ENCODE measurements around the gene DNAJC11.

Gene DNAJC11

DNA sequence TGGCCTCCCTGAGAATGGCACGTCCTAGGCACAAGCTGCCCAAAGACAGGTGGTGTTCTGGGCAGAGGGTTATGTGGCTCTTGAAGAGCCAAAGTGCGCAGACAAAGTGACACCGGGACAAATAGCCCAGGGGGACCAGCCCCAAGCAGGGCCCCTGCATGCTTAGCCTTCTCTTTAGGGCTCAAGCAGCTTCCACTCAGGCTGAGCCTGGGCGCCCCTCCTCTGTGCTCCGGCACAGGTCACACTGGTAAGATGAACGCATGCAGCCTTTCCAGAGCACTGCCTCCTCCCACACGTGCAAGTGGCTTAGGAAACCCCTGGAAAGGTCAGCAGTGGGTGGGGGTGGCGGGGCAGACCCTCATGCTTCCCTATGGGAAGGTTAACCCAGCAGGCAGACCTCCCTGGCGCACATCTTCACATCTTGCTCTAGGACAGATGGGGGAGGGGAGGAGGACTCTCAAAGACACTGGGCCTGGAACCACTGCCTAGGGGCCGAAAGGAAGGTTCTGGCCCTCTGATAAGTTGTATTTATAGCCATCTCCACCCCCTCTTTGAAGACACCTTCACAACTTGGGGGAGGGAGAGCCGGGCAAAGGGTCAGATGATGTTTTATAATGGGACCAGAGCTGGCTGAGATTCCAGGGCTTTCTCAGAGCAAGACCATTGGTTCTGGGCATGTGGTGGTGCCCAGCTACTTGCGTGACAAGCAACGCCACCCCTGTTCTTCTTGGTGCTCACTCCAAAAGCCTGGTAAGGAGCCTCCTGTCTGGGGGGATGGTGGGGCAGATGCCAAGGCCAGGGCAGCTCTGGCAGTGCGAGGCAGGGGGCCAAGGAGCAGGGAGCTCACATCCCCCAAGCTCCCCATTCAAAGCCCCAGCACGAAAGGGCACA lies 104.5 kb downstream of the DNAJC11 start:
- Histone ChIP-seq H3K9ac (peak overlapping the region in 3 of 11 experiments; percentile 12 to 15 (median 13); a peak in 1 of 22 replicates), H3K36me3 (peaks cover 51 to 74% (median 71%) of the 10 kb centered on the region in 11 experiments)
- no peak for TF ChIP-seq Cebpa-rat (IDR thresholded peaks at IDR 0.05)

DNA sequence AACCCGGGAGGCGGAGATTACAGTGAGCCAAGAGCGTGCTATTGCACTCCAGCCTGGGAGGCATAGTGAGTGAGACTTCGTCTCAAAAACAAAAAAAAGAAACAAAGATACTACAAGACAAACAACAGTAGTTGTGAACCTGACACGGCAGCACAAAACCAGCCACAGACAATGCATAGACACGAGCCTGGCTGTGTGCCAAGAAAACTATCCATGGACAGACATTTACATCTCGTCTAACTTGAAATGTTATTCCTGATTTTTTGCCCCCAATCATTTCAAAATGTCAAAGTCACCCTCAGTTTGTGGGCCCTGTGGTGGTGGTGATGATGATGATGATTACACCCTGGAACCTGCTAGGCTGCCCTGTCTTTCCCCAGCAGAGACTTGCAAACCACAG lies 105.3 kb downstream of the DNAJC11 start:
- no peak overlapping the region for H3K9ac ChIP-seq
- H3K27me3 ChIP-seq = no peaks in the 10 kb centered on the region
- peaks cover 51 to 81% (median 71%) of the 10 kb centered on the region in 11 experiments for H3K36me3 ChIP-seq
- peaks cover 91 to 100% (median 98%) of the 10 kb centered on the region in 11 experiments for H4K20me1 ChIP-seq
- H3K4me3 ChIP-seq = no peak overlapping the region
- no peak overlapping the region for H3K4me2 ChIP-seq
- no peak for TF ChIP-seq Cebpa-rat (IDR thresholded peaks at IDR 0.05)
- no peak overlapping the region for H3K27ac ChIP-seq
- H3K4me1 ChIP-seq = peaks cover 47 to 86% (median 61%) of the 10 kb centered on the region in 10 experiments
- no peaks in the 10 kb centered on the region for H3K9me3 ChIP-seq (replicated peaks in 1 of 11)

More for the DNA sequence above, 104.5 kb downstream of the DNAJC11 start:
- H3K27me3 ChIP-seq = no peaks in the 10 kb centered on the region; a peak in 1 of 22 replicates
- H3K27ac ChIP-seq = peak overlapping the region in 6 of 11 experiments; percentile 17 to 87 (median 82); a peak in 9 of 22 replicates
- H3K4me3 ChIP-seq = no peak overlapping the region
- H3K4me1 ChIP-seq = peaks cover 42 to 86% (median 60%) of the 10 kb centered on the region in 10 experiments
- peaks cover 83 to 100% (median 98%) of the 10 kb centered on the region in 11 experiments for H4K20me1 ChIP-seq
- no peaks in the 10 kb centered on the region for H3K9me3 ChIP-seq (replicated peaks in 1 of 11)
- peak overlapping the region in 1 of 11 experiments; percentile 19; a peak in 1 of 22 replicates for H3K4me2 ChIP-seq

DNA sequence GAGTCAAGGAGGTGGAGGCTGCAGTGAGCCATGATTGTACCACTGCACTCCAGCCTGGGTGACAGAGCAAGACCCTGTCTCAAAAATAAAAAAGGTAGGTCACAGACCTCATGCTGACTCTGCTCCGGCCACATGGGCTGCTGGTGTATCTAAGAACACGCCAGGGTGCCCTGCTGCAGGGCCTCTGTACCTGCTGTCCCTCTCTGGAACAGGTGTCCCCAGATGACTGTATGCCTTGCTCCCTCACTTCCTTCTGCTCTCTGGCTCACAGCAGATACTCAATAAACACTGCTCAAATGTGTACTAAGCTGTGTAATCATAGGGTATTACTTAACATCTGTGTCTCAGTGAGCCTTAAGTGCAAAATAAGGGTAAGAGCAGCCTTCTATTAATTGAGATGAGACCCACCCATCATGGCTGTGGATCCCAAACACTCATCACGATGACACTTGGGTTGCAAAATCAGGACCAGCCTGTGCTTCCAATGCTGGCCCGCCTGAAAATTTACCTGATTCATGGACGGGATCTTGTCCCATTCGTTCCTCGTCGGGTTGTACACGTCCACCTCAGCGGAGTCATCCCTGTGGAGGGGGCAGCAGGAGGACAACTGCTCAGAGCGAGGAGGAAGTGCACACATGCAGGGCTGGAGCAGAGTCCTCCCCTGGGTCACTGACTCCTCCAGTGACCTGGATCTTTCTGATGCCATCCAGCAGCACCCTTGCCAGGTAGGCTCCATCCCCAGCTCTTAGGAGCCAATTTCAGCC lies 106.5 kb downstream of the DNAJC11 start:
- Histone ChIP-seq H3K27ac (no peak overlapping the region), H3K9ac (0 out of 22 replicates have a peak overlapping the region, but pooled peaks of 1 of the 11 experiments have one; percentile 7), H4K20me1 (peaks cover 96 to 100% (median 100%) of the 10 kb centered on the region in 11 experiments), H3K9me3 (replicated peaks in 1 of 11) (no peaks in the 10 kb centered on the region), H3K27me3 (no peaks in the 10 kb centered on the region), H3K4me1 (peaks cover 49 to 86% (median 63%) of the 10 kb centered on the region in 10 experiments), H3K4me2 (no peak overlapping the region), H3K36me3 (peaks cover 56 to 89% (median 79%) of the 10 kb centered on the region in 11 experiments), H3K4me3 (no peak overlapping the region)
- TF ChIP-seq Cebpa-rat (IDR thresholded peaks at IDR 0.05) = no peak

DNA sequence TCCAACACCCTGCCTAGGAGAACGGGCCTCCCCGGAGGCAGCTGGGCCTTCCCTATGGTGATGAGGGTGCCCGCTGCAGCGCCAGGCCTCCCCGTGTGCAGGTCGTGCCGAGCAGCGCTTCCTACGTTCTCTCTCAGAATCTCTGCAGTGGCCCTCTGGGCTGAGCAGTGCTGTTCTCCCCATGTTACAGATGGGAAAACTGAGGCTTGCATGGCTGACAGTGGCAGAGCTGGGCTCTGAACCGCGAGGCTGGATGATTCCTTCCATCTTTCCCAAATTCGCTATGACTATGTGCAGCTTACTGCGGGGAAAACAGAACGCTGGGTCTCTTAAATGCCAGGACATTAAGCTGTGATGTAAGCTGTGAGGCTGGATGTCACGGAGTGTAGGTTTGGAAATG lies 107.8 kb downstream of the DNAJC11 start:
- peaks cover 49 to 86% (median 63%) of the 10 kb centered on the region in 10 experiments for H3K4me1 ChIP-seq
- TF ChIP-seq Cebpa-rat (IDR thresholded peaks at IDR 0.05) = no peak
- H3K27ac ChIP-seq = no peak overlapping the region
- H3K9me3 ChIP-seq (replicated peaks in 1 of 11) = no peaks in the 10 kb centered on the region
- peaks cover 96 to 100% (median 100%) of the 10 kb centered on the region in 11 experiments for H4K20me1 ChIP-seq
- H3K4me3 ChIP-seq = no peak overlapping the region
- no peak overlapping the region for H3K4me2 ChIP-seq
- H3K36me3 ChIP-seq = peaks cover 67 to 95% (median 85%) of the 10 kb centered on the region in 11 experiments
- H3K27me3 ChIP-seq = no peaks in the 10 kb centered on the region
- H3K9ac ChIP-seq = no peak overlapping the region

DNA sequence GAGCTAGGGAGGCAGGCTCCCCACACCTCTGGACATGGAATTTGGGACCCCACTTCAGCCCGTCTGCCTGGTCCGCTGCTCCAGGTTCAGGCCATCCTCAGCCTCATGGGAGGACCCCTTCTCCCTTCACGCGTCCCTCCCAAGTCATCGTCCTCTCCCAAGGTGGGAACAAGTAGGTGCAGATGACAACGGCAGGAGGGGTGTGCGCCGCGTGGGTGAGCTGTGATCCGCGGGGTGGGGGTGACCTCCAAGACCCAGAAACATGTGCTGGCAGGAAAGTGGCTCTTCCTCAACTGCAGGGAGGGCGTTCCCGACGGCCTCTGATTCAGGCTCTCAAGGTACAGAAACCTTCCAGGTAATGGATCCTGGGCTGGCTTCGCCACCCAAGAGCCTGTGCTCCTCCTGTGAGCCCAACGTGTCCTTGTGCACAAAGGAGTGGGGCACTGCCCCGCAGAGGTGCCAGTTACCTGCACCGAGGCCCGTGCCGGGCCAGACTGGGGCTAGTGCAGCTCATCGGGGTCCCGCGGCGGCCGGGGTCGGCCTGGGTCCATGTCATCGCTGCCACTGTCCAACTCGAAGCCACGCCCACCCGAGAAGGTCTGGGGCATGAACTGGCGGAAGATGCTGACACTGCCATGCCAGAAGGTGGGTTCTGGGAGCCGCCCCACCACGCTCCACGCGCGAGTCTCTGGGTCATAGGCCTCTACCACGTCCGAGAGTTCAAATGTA lies 108.6 kb downstream of the DNAJC11 start:
- Histone ChIP-seq H4K20me1 (peaks cover 98 to 100% (median 100%) of the 10 kb centered on the region in 11 experiments), H3K4me2 (peak overlapping the region; percentile 58 to 89 (median 85)), H3K9me3 (replicated peaks in 1 of 11) (no peaks in the 10 kb centered on the region), H3K9ac (peak overlapping the region in 2 of 11 experiments; percentile 16 to 48; a peak in 1 of 22 replicates), H3K36me3 (peaks cover 71 to 95% (median 85%) of the 10 kb centered on the region in 11 experiments), H3K27me3 (no peaks in the 10 kb centered on the region), H3K27ac (peak overlapping the region in 1 of 11 experiments; percentile 3; a peak in 1 of 22 replicates), H3K4me1 (peaks cover 52 to 86% (median 63%) of the 10 kb centered on the region in 10 experiments), H3K4me3 (no peak overlapping the region)
- no peak for TF ChIP-seq Cebpa-rat (IDR thresholded peaks at IDR 0.05)

DNA sequence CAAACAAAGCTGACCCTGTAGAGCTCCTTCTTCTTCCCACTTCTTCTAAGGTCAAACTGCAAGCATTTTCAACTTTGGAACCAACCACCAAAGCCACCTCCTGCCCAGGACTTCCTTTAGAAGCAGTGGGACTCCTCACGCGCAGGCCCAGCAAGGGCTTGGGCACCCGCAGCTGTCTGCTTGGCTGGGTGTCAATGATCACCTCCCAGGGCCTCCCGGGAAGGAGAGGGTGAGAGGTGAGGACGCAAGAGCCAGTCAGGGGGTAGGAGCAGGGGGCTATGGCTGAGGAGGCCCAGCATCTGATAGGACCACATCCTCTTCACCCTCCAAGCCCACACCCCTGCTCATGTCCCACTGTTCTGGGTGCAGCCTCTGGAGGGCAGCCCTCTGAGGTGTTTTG lies 109.2 kb downstream of the DNAJC11 start:
- Histone ChIP-seq H4K20me1 (peaks cover 98 to 100% (median 100%) of the 10 kb centered on the region in 11 experiments), H3K4me3 (no peak overlapping the region), H3K27ac (peak overlapping the region in 2 of 11 experiments; percentile 3 to 21; a peak in 1 of 22 replicates), H3K4me1 (peaks cover 58 to 86% (median 64%) of the 10 kb centered on the region in 10 experiments), H3K9me3 (replicated peaks in 1 of 11) (no peaks in the 10 kb centered on the region), H3K4me2 (peak overlapping the region; percentile 58 to 89 (median 85)), H3K36me3 (peaks cover 71 to 95% (median 82%) of the 10 kb centered on the region in 11 experiments), H3K27me3 (no peaks in the 10 kb centered on the region), H3K9ac (peak overlapping the region in 2 of 11 experiments; percentile 16 to 48; a peak in 2 of 22 replicates)
- TF ChIP-seq Cebpa-rat (IDR thresholded peaks at IDR 0.05) = no peak

DNA sequence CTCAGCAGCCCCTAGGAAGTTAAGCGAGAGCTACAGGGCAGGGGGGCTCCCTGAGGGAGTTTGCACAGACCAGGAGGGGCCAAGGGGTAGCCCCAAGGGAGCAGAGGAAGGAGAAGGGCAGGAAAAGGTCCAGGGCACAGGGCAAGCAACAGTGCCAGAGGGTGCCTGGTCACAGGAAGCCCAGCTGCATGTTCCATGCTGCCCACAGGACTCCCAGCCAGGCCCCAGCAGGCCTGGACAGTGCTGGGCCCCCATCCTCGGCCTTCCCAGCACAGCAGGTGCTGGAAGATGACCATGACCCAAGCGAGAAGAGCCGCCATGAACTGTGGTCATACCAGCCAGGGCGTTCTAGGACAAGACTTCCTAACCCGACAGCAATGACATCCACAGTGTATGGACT lies 110.0 kb downstream of the DNAJC11 start:
- no peak for TF ChIP-seq Cebpa-rat (IDR thresholded peaks at IDR 0.05)
- Histone ChIP-seq H3K4me3 (peak overlapping the region in 1 of 10 experiments; percentile 25; a peak in 2 of 20 replicates), H4K20me1 (peaks cover 98 to 100% (median 100%) of the 10 kb centered on the region in 11 experiments), H3K27me3 (no peaks in the 10 kb centered on the region), H3K4me2 (peak overlapping the region; percentile 58 to 89 (median 85)), H3K9ac (peak overlapping the region in 6 of 11 experiments; percentile 4 to 52 (median 41); a peak in 11 of 22 replicates), H3K4me1 (peaks cover 64 to 86% (median 68%) of the 10 kb centered on the region in 10 experiments), H3K36me3 (peaks cover 71 to 90% (median 78%) of the 10 kb centered on the region in 11 experiments), H3K27ac (peak overlapping the region in 5 of 11 experiments; percentile 3 to 53 (median 26); a peak in 8 of 22 replicates), H3K9me3 (replicated peaks in 1 of 11) (no peaks in the 10 kb centered on the region)

DNA sequence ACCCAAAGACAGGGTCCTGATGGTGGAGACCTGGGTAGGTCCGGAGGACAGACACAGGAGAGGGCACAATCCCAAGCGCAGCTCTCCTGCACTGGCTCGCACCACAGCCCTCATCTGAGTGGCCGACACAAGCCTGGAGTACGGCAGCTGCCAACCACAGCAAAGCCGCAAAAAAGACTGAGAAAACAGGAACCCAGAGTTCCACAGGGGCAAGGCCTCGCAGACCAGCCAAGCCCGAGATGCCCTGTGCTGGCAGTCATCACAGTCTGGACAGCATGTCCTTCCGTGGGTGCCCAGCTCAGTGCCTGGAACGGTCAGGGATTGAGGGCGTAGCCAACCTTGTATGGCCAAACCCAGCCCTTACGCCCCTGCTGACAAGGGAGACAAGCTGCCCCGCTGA lies 110.4 kb downstream of the DNAJC11 start:
- Histone ChIP-seq H3K9me3 (replicated peaks in 1 of 11) (no peaks in the 10 kb centered on the region), H3K4me3 (no peak overlapping the region; a peak in 2 of 20 replicates), H4K20me1 (peaks cover 98 to 100% (median 100%) of the 10 kb centered on the region in 11 experiments), H3K27me3 (no peaks in the 10 kb centered on the region), H3K36me3 (peaks cover 69 to 86% (median 74%) of the 10 kb centered on the region in 11 experiments), H3K4me1 (peaks cover 64 to 91% (median 71%) of the 10 kb centered on the region in 10 experiments), H3K9ac (peak overlapping the region in 5 of 11 experiments; percentile 25 to 52 (median 44); a peak in 10 of 22 replicates), H3K4me2 (peak overlapping the region; percentile 58 to 89 (median 85)), H3K27ac (peak overlapping the region in 5 of 11 experiments; percentile 3 to 53 (median 26); a peak in 8 of 22 replicates)
- TF ChIP-seq Cebpa-rat (IDR thresholded peaks at IDR 0.05) = no peak

All from BLaER1 treated with 17β-estradiol and CSF1 and Interleukin-3, amounts not matched to agents 10 nM and 100 nM (cell line).